Peyer's patch (tissue), 4 donors: ENCODE measurements around the gene KCTD19.

Experiments
- POLR2A ChIP-seq, 2 donors: fragments of 450-650 bp; IDR thresholded peaks; one replicate each; pipeline ENCODE4 v1.5.1; 2017; ENCODE audit warnings: antibody characterized with exemption in 2 of 2, mild to moderate bottlenecking in 2 of 2, moderate library complexity in 2 of 2
- TF ChIP-seq, protein P1 (sequence below), 6 experiments: fragments of 450-650 bp in 4 of 6; fragments of 200-600 bp in 2 of 6; sonication (generic) in 1 of 6; IDR thresholded peaks; one replicate each; pipeline ENCODE4 v1.5.1; 2017 to 2019; ENCODE audit warnings: antibody characterized with exemption in 6 of 6, mild to moderate bottlenecking in 3 of 6, moderate library complexity in 1 of 6

DNA sequence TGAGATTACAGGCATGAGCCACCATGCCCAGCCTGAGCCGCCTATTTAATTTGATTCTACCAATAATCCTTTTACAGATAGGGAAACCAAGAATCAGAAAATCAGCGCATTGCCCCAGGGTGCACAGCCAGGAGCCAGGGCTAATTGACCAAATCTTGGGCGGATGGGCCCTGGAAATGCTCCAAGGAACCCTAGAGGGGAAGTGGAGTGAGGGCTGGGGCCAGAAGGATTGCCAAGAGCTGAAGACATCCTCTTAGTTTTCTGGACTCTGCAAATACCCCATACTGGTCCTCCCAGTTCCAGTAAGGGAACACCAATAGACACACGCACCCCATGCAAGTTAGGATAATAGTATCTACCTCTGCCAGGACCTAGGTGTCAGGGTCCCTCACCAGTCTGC, 83.1 kb downstream of the KCTD19 start:
- TF ChIP-seq, protein P1, sequence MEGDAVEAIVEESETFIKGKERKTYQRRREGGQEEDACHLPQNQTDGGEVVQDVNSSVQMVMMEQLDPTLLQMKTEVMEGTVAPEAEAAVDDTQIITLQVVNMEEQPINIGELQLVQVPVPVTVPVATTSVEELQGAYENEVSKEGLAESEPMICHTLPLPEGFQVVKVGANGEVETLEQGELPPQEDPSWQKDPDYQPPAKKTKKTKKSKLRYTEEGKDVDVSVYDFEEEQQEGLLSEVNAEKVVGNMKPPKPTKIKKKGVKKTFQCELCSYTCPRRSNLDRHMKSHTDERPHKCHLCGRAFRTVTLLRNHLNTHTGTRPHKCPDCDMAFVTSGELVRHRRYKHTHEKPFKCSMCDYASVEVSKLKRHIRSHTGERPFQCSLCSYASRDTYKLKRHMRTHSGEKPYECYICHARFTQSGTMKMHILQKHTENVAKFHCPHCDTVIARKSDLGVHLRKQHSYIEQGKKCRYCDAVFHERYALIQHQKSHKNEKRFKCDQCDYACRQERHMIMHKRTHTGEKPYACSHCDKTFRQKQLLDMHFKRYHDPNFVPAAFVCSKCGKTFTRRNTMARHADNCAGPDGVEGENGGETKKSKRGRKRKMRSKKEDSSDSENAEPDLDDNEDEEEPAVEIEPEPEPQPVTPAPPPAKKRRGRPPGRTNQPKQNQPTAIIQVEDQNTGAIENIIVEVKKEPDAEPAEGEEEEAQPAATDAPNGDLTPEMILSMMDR (IDR thresholded peaks at IDR 0.05) = no peak
- no peak for TF ChIP-seq POLR2A (IDR thresholded peaks at IDR 0.05)
